ENCODE measurements around the gene CEP57. TPM values are rescaled to one million over a fixed set of nuclear protein-coding genes. Genes with fewer than 3 reads are reported as not detected.
"Not testable (repeated sequence)": the region's sequence is repeated elsewhere in the genome, so short reads cannot be mapped to it uniquely, and the experiment has no call there.

Gene CEP57
- total RNA-seq, 1 donor from 2014 or later = 53.7 TPM

GRCh38 chr11:95863486-95864140 lies 73.3 kb downstream of the CEP57 start:
- H3K36me3 Mint-ChIP-seq (ENCODE audit: low read depth) = peaks cover 48% of the 10 kb centered on the region
- H3K9me3 Mint-ChIP-seq = no peaks in the 10 kb centered on the region
- no peaks in the 10 kb centered on the region for H3K27me3 Mint-ChIP-seq
- ATAC-seq (ENCODE audit: low read depth) = no peak
- H3K27ac Mint-ChIP-seq = no peak overlapping the region
- ChIA-PET POLR2A (no interaction called here), CTCF (no interaction called here)
- no peak for DNase-seq
- intact Hi-C loops (cut with micrococcal nuclease) = no loop called here
- no peak overlapping the region for H3K4me3 Mint-ChIP-seq
- no peak for TF ChIP-seq CTCF (IDR thresholded peaks at IDR 0.05)
- no peaks in the 10 kb centered on the region for H3K4me1 Mint-ChIP-seq

- CTCF ChIA-PET = no interaction called here
- H3K27ac Mint-ChIP-seq = no peak overlapping the region
- H3K4me3 Mint-ChIP-seq = no peak overlapping the region
- no peak for ATAC-seq (ENCODE audit: low read depth)
- H3K27me3 Mint-ChIP-seq = no peaks in the 10 kb centered on the region
- peaks cover 26% of the 10 kb centered on the region for H3K36me3 Mint-ChIP-seq (ENCODE audit: low read depth)
- H3K4me1 Mint-ChIP-seq = no peaks in the 10 kb centered on the region
- H3K9me3 Mint-ChIP-seq = no peaks in the 10 kb centered on the region
- DNase-seq = no peak
- intact Hi-C loops (cut with micrococcal nuclease) = no loop called here
- POLR2A ChIA-PET = no interaction called here
- TF ChIP-seq CTCF (IDR thresholded peaks at IDR 0.05) = no peak
Measured at GRCh38 chr11:95867105-95867504, 76.8 kb downstream of the CEP57 start.

GRCh38 chr11:95870877-95871276 lies 80.6 kb downstream of the CEP57 start:
- H3K9me3 Mint-ChIP-seq; H3K4me3 Mint-ChIP-seq; H3K27me3 Mint-ChIP-seq; POLR2A ChIA-PET; H3K36me3 Mint-ChIP-seq (ENCODE audit: low read depth); DNase-seq; H3K27ac Mint-ChIP-seq; CTCF ChIA-PET; intact Hi-C loops (cut with micrococcal nuclease); ATAC-seq (ENCODE audit: low read depth); H3K4me1 Mint-ChIP-seq: not testable (repeated sequence)

GRCh38 chr11:95877291-95877690 lies 87.0 kb downstream of the CEP57 start:
- no peak for TF ChIP-seq CTCF (IDR thresholded peaks at IDR 0.05)
- ChIA-PET POLR2A (no interaction called here), CTCF (no interaction called here)
- ATAC-seq (ENCODE audit: low read depth) = no peak
- DNase-seq = no peak
- H3K36me3 Mint-ChIP-seq (ENCODE audit: low read depth) = peaks cover 22% of the 10 kb centered on the region
- no peaks in the 10 kb centered on the region for H3K4me1 Mint-ChIP-seq
- no peaks in the 10 kb centered on the region for H3K27me3 Mint-ChIP-seq
- intact Hi-C loops (cut with micrococcal nuclease) = no loop called here
- no peak overlapping the region for H3K4me3 Mint-ChIP-seq
- peaks cover 2% of the 10 kb centered on the region for H3K9me3 Mint-ChIP-seq
- H3K27ac Mint-ChIP-seq = no peak overlapping the region

Other genes with a start within 250 kb of the CEP57 start
- gene FAM76B, start 716 bp upstream of the CEP57 start, total RNA-seq = 47.4 and 53.0 TPM in 2 replicates
- gene MTMR2, start 133.6 kb downstream of the CEP57 start, total RNA-seq = 22.6 and 25.1 TPM in 2 replicates